GM18508 (cell line): ENCODE data around the gene NHS.

Source experiments
- ATAC-seq: cut with Tn5 transposase; IDR thresholded peaks from one replicate; pipeline ENCODE4 v1.9.1; 2021; ENCODE audit warnings: moderate number of reproducible peaks; ENCODE audit not compliant: insufficient read depth, unreplicated experiment

Gene NHS

GRCh38 chrX:17535229-17535628 is 160.2 kb downstream of the NHS start:
- ATAC-seq = no peak

- ATAC-seq = no peak
Measured at GRCh38 chrX:17537723-17538243, 162.8 kb downstream of the NHS start.

GRCh38 chrX:17542123-17542522 is 167.1 kb downstream of the NHS start:
- ATAC-seq = no peak

GRCh38 chrX:17544821-17545220 is 169.8 kb downstream of the NHS start:
- no peak for ATAC-seq

- no peak for ATAC-seq
Measured at GRCh38 chrX:17546356-17546755, 171.4 kb downstream of the NHS start.

- no peak for ATAC-seq
Measured at GRCh38 chrX:17547658-17548057, 172.7 kb downstream of the NHS start.

GRCh38 chrX:17549107-17549651 is 174.2 kb downstream of the NHS start:
- no peak for ATAC-seq

GRCh38 chrX:17550011-17550410 is 175.0 kb downstream of the NHS start:
- ATAC-seq = no peak

GRCh38 chrX:17552044-17552650 is 177.1 kb downstream of the NHS start:
- no peak for ATAC-seq

- no peak for ATAC-seq
Measured at GRCh38 chrX:17553469-17553868, 178.5 kb downstream of the NHS start.

GRCh38 chrX:17553961-17554482 is 179.0 kb downstream of the NHS start:
- ATAC-seq = no peak

- no peak for ATAC-seq
Measured at GRCh38 chrX:17554914-17555313, 179.9 kb downstream of the NHS start.

- ATAC-seq = no peak
Measured at GRCh38 chrX:17555846-17556245, 180.8 kb downstream of the NHS start.

- ATAC-seq = no peak
Measured at GRCh38 chrX:17559728-17560379, 184.9 kb downstream of the NHS start.

GRCh38 chrX:17560385-17560784 is 185.4 kb downstream of the NHS start:
- no peak for ATAC-seq

GRCh38 chrX:17563076-17563475 is 188.1 kb downstream of the NHS start:
- no peak for ATAC-seq

GRCh38 chrX:17563515-17563914 is 188.5 kb downstream of the NHS start:
- no peak for ATAC-seq

GRCh38 chrX:17564689-17565409 is 189.8 kb downstream of the NHS start:
- no peak for ATAC-seq

- ATAC-seq = no peak
Measured at GRCh38 chrX:17566740-17567139, 191.7 kb downstream of the NHS start.

- ATAC-seq = no peak
Measured at GRCh38 chrX:17567187-17567586, 192.2 kb downstream of the NHS start.

- ATAC-seq = no peak
Measured at GRCh38 chrX:17567821-17568220, 192.8 kb downstream of the NHS start.
